IMR-90 (cell line): Measurements from ENCODE around the gene FMN1. TPM values are rescaled to one million over a fixed set of nuclear protein-coding genes. Genes with fewer than 3 reads are reported as not detected.

Source experiments
- ATAC-seq: fragments of 200-7000 bp; cut with Tn5 transposase; 2 replicates; pipeline ENCODE4 v1.9.1; 2020; ENCODE audit warnings: low read depth, mild to moderate bottlenecking, moderate library complexity
- BruUV-seq: library from RNA; stranded (reverse); fragments of 400-500 nt; replicated peaks from 2 replicates; lab custom pipeline; 2021; lab: Mats Ljungman, UMichigan
- CTCF ChIA-PET: fragments of 300-600 bp; formaldehyde crosslinking; extraction: SDS; loops from one replicate; lab custom pipeline; 2021; ENCODE audit warnings: antibody characterized with exemption; lab: Yijun Ruan, JAX
- POLR2A ChIA-PET: fragments of 300-600 bp; sonication (Branson Sonifier 250); formaldehyde crosslinking; loops from one replicate; lab custom pipeline; 2022; ENCODE audit warnings: antibody characterized with exemption; ENCODE audit not compliant: unreplicated experiment; lab: Charles Lee
- DNase-seq: peaks from one replicate; pipeline ENCODE4 v3.0.0; 2013
- H2AFZ ChIP-seq: replicated peaks from 2 replicates; pipeline ENCODE3; 2013; ENCODE audit warnings: low read length, mild to moderate bottlenecking; ENCODE audit not compliant: poor library complexity
- H2AK5ac ChIP-seq: 2 replicates; pipeline ENCODE4 v1.6.1; 2013; ENCODE audit warnings: low read depth, low read length, inconsistent platforms
- H2AK9ac ChIP-seq: replicated peaks from 2 replicates; pipeline ENCODE3; 2013; ENCODE audit warnings: mild to moderate bottlenecking, low read depth, low read length, moderate library complexity; ENCODE audit not compliant: poor library complexity
- H2BK120ac ChIP-seq: 2 replicates; pipeline ENCODE4 v1.6.1; 2013; ENCODE audit warnings: low read depth, low read length, inconsistent platforms
- H2BK15ac ChIP-seq: 3 replicates; pipeline ENCODE4 v1.6.1; 2013; ENCODE audit warnings: low read depth, low read length, inconsistent platforms
- H2BK20ac ChIP-seq: 2 replicates; pipeline ENCODE4 v1.6.1; 2013; ENCODE audit warnings: low read depth, mild to moderate bottlenecking, inconsistent platforms, low read length, moderate library complexity
- H2BK5ac ChIP-seq: 2 replicates; pipeline ENCODE4 v1.6.1; 2013; ENCODE audit warnings: mild to moderate bottlenecking, low read depth, low read length, inconsistent platforms; ENCODE audit not compliant: poor library complexity, severe bottlenecking
- H3K14ac ChIP-seq: replicated peaks from 2 replicates; pipeline ENCODE4 v1.6.1; 2013; ENCODE audit warnings: low read depth, low read length, inconsistent platforms
- H3K18ac ChIP-seq: 2 replicates; pipeline ENCODE4 v1.6.1; 2013; ENCODE audit warnings: low read depth, low read length, control low read depth
- H3K23ac ChIP-seq: 2 replicates; pipeline ENCODE4 v1.6.1; 2013; ENCODE audit warnings: low read depth, low read length, inconsistent platforms
- H3K27ac ChIP-seq: 2 replicates; pipeline ENCODE4 v1.5.1; 2013; ENCODE audit warnings: mild to moderate bottlenecking, control low read depth, low read length; ENCODE audit not compliant: insufficient read depth
- H3K27me3 ChIP-seq: 2 replicates; pipeline ENCODE4 v1.6.1; 2013; ENCODE audit warnings: low read length; ENCODE audit not compliant: control insufficient read depth, insufficient read depth
- H3K36me3 ChIP-seq: 2 replicates; pipeline ENCODE4 v1.6.1; 2013; ENCODE audit warnings: low read length, mixed read lengths; ENCODE audit not compliant: control insufficient read depth, insufficient read depth
- H3K4ac ChIP-seq: 2 replicates; pipeline ENCODE4 v1.6.1; 2013; ENCODE audit warnings: low read depth, low read length, inconsistent platforms
- H3K4me1 ChIP-seq: 2 replicates; pipeline ENCODE4 v1.6.1; 2013; ENCODE audit warnings: low read length, mixed read lengths; ENCODE audit not compliant: control insufficient read depth, insufficient read depth
- H3K4me2 ChIP-seq: 2 replicates; pipeline ENCODE4 v1.6.1; 2013; ENCODE audit warnings: low read depth, mild to moderate bottlenecking, control low read depth, low read length, moderate library complexity
- H3K4me3 ChIP-seq: 2 replicates; pipeline ENCODE4 v1.5.1; 2013; ENCODE audit warnings: low read depth, mild to moderate bottlenecking, control low read depth, low read length, moderate library complexity; ENCODE audit not compliant: insufficient read depth
- H3K56ac ChIP-seq: 2 replicates; pipeline ENCODE4 v1.6.1; 2013; ENCODE audit warnings: low read length, inconsistent platforms; ENCODE audit not compliant: insufficient read depth; ENCODE audit errors: extremely low read depth
- H3K79me1 ChIP-seq, 2 experiments: 2 replicates each; pipeline ENCODE4 v1.6.1; 2013; ENCODE audit warnings: low read length in 2 of 2, inconsistent platforms in 1 of 2, low read depth in 1 of 2
- H3K9ac ChIP-seq: 2 replicates; pipeline ENCODE4 v1.6.1; 2013; ENCODE audit warnings: low read depth, low read length, control low read depth
- H3K9me1 ChIP-seq: 2 replicates; pipeline ENCODE4 v1.6.1; 2013; ENCODE audit warnings: low read length, inconsistent platforms; ENCODE audit not compliant: insufficient read depth
- H3K9me3 ChIP-seq: 2 replicates; pipeline ENCODE4 v1.6.1; 2013; ENCODE audit warnings: low read length; ENCODE audit not compliant: control insufficient read depth, insufficient read depth
- H4K20me1 ChIP-seq: 2 replicates; pipeline ENCODE4 v1.6.1; 2013; ENCODE audit warnings: low read length, inconsistent platforms; ENCODE audit not compliant: insufficient read depth
- H4K5ac ChIP-seq: 2 replicates; pipeline ENCODE4 v1.6.1; 2013; ENCODE audit warnings: mild to moderate bottlenecking, low read depth, low read length, control low read depth
- H4K8ac ChIP-seq, 2 experiments: 2 replicates each; pipeline ENCODE4 v1.6.1; 2013; ENCODE audit warnings: low read depth in 2 of 2, low read length in 2 of 2, control low read depth in 1 of 2, inconsistent platforms in 1 of 2
- H4K91ac ChIP-seq: 2 replicates; pipeline ENCODE4 v1.6.1; 2013; ENCODE audit warnings: low read depth, low read length, inconsistent platforms; ENCODE audit not compliant: insufficient read depth
- RCOR1 ChIP-seq: IDR thresholded peaks from 2 replicates; pipeline ENCODE4 v1.6.1; 2012; ENCODE audit warnings: mild to moderate bottlenecking, low read length, improper control_type of control experiment; ENCODE audit not compliant: insufficient replicate concordance
- WGBS, 2 experiments: methylation state at CpG; one replicate each; pipeline versions ENCODE4 v1.1.5 to v1.1.7; 2013; ENCODE audit warnings: missing lambda C conversion rate in 2 of 2; ENCODE audit not compliant: insufficient read length in 1 of 2; ENCODE audit errors: extremely low coverage in 2 of 2; 5-methylcytosine and 5-hydroxymethylcytosine counted together
- dilution Hi-C: fragments of 300-500 bp; cut with HindIII; formaldehyde crosslinking; loops from one replicate; pipeline ENCODE4 v1.14.3; 2018; ENCODE audit warnings: low sequenced_read_pairs; ENCODE audit not compliant: unreplicated experiment
- in situ Hi-C: fragments of 300-500 bp; cut with MboI; formaldehyde crosslinking; loops from 3 replicates; pipeline ENCODE4 v1.14.3; 2019; ENCODE audit warnings: low sequenced_read_pairs, inconsistent platforms, mixed read lengths
- intact Hi-C: fragments of 100-400 bp; cut with micrococcal nuclease; formaldehyde crosslinking; loops from 2 replicates; pipeline ENCODE4 v1.10.0; 2022
- polyA plus RNA-seq, 3 experiments: library from polyadenylated mRNA; depleted of rRNA; stranded (reverse); fragments of >200 nt; gene quantifications; 2 replicates each; pipeline ENCODE4 v1.2.3, GENCODE V29; 2012; ENCODE audit warnings: low replicate concordance in 1 of 3
- total RNA-seq: library from RNA; depleted of rRNA; stranded (reverse); fragments of >200 nt; gene quantifications from 2 replicates; pipeline ENCODE4 v1.2.3, GENCODE V29; 2012

Gene FMN1
- total and polyA plus RNA-seq, 2 of the 4 experiments (the other 2 are of a cell fraction) = 7.3 to 17.6 TPM

DNA sequence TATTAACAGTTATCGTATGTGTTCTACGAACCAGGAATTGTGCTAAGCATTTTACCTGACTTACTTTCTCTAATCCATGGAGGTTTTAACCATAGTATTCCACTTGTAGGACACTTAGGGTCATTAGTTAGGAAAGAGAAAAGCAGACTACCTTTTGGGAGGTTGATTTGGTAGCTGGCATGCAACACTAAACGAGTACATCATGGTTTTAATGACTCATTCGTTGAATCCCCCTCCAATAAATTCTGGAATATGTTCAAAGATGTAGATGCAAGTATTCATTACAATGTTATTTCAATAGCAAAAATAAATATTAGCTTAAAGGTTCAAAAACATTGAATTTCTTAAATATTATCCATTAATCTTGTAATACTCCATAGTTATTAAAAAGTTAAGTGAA lies 162.5 kb downstream of the FMN1 start:
- Histone ChIP-seq H3K4ac (no peak overlapping the region), H3K9me3 (no peaks in the 10 kb centered on the region), H3K27ac (no peak overlapping the region), H3K4me1 (peaks cover 12% of the 10 kb centered on the region), H3K14ac (no peak overlapping the region), H2BK15ac (no peak overlapping the region), H3K4me2 (peak overlapping the region; percentile 29; the same call in 1 of the 2 replicates), H2AK5ac (no peak overlapping the region), H4K91ac (no peak overlapping the region), H4K20me1 (peaks cover 61% of the 10 kb centered on the region; the same call in 1 of the 2 replicates), H2BK5ac (no peak overlapping the region), H3K9ac (no peak overlapping the region), H3K4me3 (no peak overlapping the region), H3K23ac (no peak overlapping the region), H4K8ac (no peak overlapping the region), H3K36me3 (no peaks in the 10 kb centered on the region), H3K9me1 (peaks cover 11% of the 10 kb centered on the region; the same call in 1 of the 2 replicates), H2BK120ac (no peak overlapping the region), H2AFZ (no peak overlapping the region), H3K79me1 (peaks cover 23 to 67% of the 10 kb centered on the region in 2 experiments), H2BK20ac (no peak overlapping the region), H2AK9ac (no peak overlapping the region), H3K56ac (no peak overlapping the region), H3K18ac (no peak overlapping the region), H4K5ac (no peak overlapping the region), H3K27me3 (no peaks in the 10 kb centered on the region)
- dilution Hi-C loops (no loop called here), intact Hi-C loops (no loop called here), in situ Hi-C loops (no loop called here)
- no CpG with 5 or more reads among the region's 4 CpGs for WGBS, 2 experiments
- ATAC-seq (no peak), DNase-seq (peak; percentile 53)
- ChIA-PET CTCF (no interaction called here), POLR2A (no interaction called here)
- no TSS peak for BruUV-seq
- no peak for TF ChIP-seq RCOR1
